IPS DF 4.7 (cell line): ENCODE results near the gene OR6A2.
"Not testable (repeated sequence)": the region's sequence is repeated elsewhere in the genome, so short reads cannot be mapped to it uniquely, and the experiment has no call there.

ENCODE experiments used
- DNase-seq: peaks from one replicate; pipeline ENCODE4 v3.0.0-alpha.2; 2013; ENCODE audit warnings: low spot score; ENCODE audit errors: extremely low read depth

OR6A2 gene

DNA sequence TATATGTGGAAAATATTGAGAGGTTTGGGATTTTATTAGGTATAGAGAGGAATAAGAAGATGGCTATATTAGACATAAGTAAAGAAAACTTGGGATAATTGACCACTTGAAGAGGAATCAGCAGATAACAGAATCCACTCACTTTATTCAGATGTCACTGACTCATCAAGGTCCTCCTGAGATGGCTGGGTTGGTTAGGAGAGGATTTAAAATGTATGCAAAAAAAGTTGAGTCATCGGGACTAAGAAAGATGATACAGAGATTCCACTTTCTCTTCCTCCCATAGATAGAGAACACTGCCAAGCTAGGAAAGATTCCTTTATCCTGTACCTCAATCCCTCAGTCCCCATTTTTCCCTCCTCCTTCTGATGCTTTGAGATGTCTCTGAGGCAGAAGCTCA, at the start of gene OR6A2:
OR6A2 (minus strand) TSS at position 288 of the 400 bp plus-strand sequence. CDS start 3,981 bp downstream, outside the sequence.
- no peak for DNase-seq

DNA sequence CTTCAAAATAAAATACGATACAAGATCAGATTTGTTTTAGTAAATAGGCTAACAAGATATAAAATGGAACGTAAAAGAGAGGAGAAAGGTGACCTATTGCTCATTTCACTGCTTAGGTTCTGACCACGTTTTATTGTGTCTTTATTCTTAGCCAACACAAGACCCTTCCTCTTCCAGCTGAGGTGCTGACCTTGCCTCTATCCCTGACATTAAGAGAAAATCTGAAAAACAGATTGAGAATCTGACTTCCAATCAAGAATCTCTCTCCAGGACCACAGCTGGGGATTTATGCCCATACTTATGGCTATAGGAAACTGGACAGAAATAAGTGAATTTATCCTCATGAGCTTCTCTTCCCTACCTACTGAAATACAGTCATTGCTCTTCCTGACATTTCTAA, 45.9 kb upstream of the OR6A2 start, which contains the start of gene OR10A5:
OR10A5 (plus strand) TSS at position 301 of the 400 bp plus-strand sequence; CDS start at position 301, 0 bp downstream.
- no peak for DNase-seq

DNA sequence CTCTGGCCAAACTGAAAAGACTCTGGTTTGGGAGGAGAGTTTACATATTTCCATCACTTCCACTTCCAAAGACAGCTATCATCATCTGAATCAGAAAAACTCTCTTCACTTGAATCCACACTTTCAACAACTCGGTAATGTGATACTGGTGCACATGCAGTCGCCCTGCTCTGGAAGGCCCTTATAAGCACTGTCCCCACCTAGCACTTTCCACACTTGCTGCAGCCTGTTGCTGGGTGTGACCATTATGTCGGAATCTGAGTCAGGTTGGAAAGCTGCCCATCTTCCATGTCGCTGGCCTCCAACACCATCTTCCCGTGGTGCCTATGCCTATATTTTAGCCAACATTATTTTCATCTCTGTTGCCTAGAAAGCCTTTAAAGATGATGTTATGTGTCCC, 44.9 kb upstream of the OR6A2 start:
- DNase-seq, result no peak

DNA sequence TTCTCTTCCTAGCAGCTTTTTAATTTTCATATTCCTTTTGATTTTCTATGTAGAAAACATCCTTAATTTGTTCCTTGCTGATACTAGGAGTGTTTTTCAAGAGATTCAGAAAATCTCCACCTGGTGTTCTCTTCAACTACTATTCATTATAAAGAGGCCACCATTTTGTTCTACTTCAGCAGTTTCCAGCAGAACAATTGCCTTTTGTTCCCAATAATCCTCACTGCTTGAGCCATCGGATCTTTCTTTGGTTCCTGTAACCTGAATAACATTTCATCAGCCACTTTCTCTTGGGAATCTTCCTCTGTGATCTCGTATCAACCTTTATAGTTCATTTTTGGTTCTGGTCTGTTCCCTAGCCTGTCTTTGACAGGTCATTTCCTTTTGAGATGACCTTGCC, 44.2 kb upstream of the OR6A2 start:
- DNase-seq, result no peak

DNA sequence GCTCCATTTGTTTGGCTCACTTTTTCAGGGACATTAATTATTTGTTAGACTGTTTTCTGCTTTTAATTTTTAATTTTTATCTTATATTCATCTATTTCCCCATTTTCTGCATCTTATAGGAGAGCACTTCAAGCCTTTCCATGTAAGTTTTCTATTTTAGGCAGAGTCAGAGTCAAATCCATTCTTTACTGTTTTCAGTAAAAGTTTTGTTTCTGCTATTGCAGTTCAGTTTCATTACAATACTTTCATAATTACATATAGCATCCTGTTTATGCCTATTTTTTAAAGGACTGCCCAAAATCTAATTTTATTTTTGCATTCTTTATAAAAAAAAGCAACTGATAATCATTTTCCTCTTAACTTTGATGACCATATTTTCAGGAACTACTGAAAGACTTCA, 42.2 kb upstream of the OR6A2 start:
- DNase-seq, result no peak

DNA sequence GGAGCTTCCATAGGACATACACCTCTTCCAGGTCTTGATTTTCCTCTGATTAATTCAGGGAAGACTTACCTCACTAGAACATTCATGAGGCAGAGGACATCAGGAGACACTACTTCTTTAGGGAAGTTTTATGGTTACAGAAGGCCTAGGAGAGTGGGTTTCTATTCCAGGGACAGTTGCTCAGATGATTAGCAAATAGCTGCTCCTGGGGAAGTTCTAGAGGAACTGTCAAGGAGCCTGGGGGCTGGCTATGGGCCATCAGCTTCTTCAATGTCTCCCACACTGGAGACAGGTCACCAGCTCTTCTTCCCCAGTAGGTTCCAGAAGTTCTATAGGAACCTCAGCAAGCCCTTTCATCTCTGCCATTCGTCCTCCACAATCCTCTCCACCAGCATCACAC, 34.5 kb upstream of the OR6A2 start:
- no peak for DNase-seq

DNA sequence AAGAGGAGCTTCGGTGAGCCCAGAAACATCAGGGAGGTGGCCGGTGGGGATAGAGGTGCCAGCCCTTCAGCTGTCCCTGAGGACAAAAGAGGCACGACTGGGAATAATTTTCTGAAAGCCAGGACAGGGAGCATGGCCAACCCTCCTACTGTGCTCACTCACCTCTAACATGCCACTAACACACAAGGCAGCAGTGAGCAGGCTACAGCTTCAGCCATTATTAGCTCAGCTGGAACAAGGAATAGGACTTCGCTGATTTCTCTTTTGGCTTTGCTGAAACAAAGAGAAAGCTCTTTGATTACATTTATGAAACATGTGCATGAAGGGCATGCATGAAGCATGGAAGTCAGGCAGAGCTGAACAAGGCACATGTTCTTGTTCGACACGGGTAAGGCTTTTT, 33.9 kb upstream of the OR6A2 start:
- DNase-seq, result no peak

DNA sequence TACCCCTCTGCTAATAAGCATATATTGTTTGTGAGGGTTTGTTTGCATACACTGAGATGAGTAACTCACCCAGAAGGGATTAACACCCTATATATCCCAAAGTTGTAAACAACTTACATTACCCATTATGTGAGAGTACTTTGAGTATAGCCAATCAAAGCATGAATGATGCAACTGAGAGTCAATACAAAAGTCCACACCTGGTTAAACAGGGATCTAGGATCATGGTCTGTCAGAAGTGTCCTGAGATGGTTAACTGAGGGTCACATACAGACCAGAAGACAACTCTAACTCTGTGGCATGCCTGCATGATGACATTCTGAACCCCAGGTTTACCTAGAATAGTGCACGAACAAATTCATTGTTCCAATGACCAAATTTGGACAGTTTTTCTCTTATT, 28.6 kb upstream of the OR6A2 start:
- DNase-seq, result no peak

DNA sequence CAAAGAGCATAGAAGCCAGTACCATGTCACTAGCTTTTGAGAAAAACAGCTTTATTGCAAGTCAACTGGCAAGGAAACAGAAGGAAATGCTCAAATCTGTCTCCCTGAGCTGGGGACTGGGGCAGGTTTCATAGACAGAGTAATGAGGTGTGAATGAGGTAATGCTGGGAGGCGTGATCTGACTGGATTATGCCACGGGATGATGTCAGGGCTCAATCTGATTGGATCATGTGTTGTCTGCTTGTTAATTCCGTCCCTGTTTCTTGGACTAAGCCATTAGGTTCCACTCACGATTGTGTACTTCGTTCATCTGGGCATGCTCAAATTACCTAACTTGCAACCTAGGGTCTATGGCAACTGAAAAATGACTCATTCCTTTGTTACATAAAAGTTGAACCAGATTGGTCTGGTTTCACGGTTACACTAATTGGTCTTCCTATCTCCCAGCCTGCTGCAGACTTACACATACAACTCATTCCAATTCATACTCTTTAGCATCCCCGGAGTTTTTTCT, 25.8 kb upstream of the OR6A2 start:
- no peak for DNase-seq

DNA sequence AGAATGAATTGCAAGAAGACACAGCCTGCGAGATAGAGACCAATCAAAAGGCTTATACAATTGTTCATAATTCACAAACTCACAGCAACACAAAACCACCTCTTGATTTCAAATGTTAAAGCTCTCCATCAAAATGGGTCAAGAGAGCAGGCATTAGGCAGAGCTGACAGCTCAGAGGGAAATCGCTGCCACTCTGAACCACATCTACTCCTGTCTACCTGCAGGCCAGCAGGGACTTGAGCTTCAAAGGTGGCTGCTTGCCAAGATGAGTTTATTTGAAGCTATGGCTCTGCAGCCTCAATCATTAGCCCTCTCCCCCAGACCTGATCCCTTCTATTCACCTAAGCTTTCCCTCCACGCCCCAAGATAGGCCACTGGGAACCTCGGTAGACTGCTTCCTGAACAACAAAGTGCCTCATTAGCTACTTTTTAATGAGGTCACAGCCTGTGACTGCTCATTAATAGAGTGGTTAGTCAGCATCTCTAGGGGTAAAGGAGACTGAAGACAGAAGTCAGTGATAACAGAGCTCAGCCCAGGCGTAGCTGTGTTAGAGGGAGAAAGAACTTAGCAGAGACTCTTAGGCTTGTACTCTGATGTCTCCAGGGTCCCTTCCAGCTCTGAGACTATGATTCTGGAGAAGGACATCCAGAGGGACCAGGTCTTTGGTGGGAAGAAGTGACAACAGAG, 24.8 kb upstream of the OR6A2 start:
- DNase-seq, result no peak

DNA sequence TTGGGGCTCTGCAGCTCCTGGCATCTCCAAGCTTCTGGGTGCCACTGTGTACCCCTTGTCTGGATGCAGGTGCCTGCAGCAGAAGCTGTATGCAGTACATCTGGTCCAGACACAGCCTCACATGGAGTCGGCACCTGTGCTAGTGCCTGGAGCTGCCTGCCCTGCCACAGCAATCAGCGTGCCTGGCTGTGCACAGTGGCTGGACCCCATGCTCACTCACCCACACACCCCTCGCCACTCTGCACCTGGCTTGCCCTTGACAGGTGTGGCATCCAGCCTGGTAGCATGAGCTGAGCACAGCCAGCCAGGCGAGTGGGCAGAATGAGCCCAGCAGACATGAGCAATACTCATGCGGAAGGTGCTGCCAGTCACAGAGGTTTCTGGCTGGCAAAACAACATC, 19.5 kb upstream of the OR6A2 start:
- no peak for DNase-seq

DNA sequence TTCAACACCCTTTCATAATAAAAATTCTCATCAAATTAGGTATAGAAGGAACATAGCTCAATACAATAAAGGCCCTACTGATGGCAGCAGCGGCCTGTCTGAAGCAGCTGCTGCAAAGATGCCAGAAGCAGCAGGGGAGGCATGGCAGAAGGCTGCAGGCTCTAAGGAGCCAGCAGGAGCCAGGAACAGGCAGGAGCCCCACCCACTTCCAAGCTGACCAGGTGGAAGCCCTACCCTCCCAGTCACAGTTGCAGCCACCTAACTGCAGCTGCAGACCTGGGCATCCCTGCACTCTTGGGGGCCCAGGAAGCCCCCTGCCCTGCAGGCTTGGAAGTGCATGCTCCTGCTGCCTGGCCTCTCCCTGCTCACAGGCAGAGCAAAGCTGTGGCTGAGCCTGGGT, 18.2 kb upstream of the OR6A2 start:
- no peak for DNase-seq

DNA sequence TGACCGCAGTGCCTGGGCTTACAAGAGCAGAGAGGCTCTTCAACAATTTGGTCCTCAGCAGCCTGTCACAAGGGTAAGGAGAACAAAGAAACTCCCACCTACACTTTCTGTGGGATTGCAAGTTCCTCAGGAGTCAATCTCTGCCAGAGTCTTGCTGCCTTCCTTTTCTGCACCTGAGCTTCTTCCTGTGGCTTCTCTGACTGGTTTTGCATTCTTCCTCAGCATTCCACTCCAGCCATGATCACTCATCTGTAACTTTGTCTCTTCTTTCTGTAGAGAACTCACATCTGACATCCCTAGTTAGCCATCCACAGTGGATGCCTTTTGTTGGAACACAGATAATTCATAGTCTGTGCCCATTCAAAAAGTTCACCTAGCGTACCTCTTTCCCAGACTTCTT, 14.2 kb upstream of the OR6A2 start:
- DNase-seq, result no peak

DNA sequence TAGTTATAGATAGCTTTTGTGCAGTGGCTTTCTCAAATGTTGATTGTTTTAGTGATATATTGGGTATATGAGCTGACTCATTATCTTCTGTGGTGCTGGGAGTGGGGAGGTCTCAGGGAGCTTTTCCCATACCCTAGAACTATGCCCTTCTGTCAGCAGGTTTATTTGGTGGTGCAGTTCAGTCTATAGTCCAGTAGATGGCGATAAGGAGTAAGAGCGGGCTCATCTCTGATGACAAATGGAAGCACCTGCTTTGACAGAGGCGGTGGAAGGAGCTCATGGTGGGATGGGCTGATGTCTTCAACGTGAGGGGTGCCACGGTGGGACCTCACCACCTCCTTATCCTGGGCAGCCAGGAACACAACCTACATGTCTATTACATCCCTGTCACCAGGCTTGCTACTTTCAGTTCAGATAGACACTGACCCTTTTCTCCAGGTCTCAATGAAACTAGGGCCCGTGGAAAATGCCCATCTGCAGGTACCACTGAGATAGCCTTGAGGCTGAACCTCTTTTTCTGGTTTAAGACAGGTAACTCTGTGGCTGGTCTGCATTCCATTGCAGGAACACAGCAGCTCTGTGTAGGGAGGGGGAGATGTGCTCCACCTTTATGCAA, 13.0 kb upstream of the OR6A2 start:
- no peak for DNase-seq

DNA sequence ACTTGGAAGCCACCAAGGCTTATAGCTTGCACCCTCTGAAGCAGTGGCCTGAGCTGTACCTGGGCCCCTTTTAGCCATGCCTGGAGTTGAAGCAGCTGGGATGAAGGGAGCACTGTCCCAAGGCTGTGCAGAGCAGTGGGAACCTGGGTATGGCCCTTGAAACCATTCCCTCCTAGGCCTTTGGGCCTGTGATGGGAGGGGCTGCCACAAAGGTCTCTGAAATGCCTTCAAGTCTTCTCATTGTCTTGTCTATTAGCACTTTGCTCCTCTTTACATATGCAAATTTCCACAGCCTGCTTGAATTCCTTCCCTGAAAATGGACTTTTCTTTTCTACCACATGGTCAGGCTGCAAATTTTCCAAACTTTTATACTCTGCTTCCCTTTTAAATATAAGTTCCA, 1.6 kb upstream of the OR6A2 start:
- not testable (repeated sequence) for DNase-seq

DNA sequence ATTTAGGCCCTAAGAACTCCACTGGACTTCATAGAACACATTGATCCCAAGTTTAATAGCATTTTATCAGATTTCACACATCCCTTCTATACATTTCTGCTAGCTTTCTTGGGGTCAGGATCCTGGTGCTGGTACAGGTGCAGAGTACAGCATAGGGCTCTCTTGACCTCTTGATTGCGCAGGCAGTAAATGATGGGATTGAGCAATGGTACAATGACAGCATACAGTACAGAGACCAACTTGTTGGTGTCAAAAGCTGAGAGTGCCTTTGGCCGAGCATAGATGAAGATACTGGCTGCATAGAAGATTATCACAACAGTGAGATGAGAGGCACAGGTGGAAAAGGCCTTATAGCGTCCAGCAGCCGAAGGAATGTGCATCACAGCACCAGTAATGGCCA, 4.8 kb downstream of the OR6A2 start:
- no peak for DNase-seq

DNA sequence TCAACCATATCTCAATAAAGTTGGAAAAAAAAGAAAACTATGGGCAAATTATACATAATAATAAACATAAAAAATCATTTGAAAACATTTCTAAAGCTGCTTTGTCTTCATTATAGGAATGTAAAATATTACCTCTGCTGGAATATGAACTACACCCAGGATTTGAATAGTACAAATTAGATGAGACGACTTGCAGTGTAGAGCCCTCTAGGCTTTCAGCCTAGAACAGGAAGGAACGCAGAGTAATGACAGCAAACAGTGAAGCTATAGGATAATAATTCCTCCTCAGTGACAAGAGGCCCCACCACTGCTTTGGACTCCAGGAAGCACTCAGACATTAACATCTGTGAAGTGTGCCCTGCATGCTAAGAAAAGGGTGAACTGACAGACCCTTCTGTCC, 8.9 kb downstream of the OR6A2 start:
- no peak for DNase-seq

DNA sequence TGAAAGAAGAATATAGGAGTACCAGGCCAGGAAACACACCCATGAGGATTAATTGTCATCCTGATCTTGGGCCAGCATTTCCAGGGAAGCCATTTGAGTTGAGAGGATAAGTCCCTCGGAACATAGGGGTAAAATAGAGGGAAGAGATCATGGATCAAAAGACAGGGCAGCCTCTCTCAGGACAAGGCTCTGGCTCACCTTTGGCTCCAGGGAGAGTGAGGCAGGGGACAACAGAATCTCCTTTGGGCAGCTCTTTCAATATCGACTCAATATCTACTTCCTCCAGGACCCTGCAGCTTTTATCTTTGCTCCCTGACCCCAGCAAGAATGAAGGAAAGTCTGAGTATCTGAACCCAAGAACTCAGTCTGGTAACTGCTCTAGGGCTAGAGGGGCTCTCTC, 16.8 kb downstream of the OR6A2 start, which contains the start of gene OR2AG1:
OR2AG1 (plus strand) TSS at position 301 of the 400 bp plus-strand sequence. CDS start 2,018 bp downstream, outside the sequence.
- no peak for DNase-seq

DNA sequence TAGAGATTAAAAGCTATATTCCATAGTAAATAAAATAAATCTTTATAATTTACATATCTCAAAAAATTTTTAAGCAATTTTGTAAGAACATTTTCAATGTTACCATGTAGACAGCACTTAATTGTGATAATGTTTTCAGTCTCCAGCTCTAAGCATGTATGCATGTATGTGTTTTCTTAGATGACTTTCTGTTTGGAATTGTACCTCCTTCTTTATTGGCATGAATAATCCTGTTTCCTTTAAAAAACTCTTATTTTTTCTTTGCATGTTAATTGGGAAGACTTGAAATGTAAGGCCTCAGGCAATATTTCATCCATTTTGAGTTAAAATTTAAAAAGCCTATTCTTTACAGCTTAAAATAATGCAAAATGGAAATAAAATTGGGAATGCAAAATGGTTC, 18.7 kb downstream of the OR6A2 start:
- DNase-seq, result no peak

DNA sequence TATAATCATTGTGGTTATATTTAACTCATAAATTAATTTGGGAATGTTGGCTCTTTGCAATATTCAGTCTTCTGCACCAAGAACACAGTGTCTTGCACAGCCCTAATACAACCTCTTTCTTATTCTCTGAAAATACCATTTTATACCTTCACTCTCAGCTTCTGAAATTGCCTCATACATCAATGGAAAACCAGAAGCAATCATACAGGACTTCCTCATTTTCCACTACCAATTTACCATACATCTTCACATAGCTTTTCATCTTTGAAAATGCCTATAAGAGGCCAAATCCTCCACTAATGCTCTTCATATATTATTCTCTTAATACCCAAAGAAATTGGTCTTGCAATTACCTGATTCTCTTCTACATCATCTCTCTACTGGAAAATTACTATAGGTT, 21.0 kb downstream of the OR6A2 start:
- DNase-seq, result no peak

DNA sequence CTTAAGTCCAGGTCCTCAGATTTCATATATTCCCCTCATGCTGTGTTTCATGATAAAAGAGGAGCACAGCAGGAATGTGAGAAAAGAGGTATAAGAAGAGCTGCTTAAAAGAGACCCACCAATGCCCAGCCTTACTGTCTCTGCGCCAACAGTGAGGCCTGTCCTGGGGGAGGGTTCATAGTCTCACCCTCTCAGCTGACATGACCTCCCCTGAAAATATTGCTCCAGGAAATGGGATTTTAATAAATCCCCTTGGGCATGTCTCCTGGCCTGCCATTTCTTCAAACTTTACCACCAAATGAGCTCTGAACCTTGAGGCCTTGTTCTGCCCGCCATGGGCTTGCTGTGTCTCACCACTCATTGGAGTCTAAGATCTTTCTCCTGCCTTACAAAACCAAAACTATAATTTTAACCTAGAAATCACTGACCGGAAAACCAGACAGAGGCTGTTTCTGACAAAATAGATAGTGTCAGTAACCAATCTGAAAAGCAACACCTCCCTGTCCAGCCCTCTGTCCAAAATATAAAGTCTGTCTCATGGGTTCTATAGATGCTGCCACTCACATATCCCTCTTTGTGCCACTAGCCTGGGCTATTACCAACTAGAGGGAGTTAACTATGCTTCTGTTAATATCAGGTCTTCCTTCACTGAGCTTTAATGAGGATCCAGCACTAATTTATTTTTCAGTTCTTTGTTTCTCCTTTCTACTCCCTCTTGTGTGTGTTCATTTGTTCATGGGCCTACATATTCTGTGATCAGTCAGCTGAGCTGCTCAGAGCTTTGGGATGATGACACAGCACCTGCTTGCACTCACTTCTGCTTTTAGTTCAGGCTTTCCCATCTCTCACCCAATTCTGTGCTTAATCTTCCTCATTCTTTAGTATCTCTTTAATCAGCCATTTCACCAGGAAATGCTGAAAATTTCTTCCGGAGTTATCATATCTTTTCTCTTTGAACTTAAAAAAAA, 27.3 kb downstream of the OR6A2 start, which contains the start of gene OR2AG2:
OR2AG2 (minus strand) TSS at position 51 of the 968 bp plus-strand sequence. CDS start 3,019 bp downstream, outside the sequence.
- DNase-seq, result no peak
